Astrocyte of the cerebellum (primary cell): ENCODE data around the gene MLLT1.
"Not testable (repeated sequence)": the region's sequence is repeated elsewhere in the genome, so short reads cannot be mapped to it uniquely, and the experiment has no call there.

Experiments used
- DNase-seq: peaks from one replicate; pipeline ENCODE4 v3.0.0-alpha.2; 2011; ENCODE audit warnings: low read depth
- H3K4me3 ChIP-seq: 2 replicates; pipeline ENCODE4 v1.5.1; 2011; ENCODE audit warnings: mild to moderate bottlenecking, low read depth, low read length, moderate library complexity
- in situ Hi-C: cut with HindIII; loops from 2 replicates; pipeline ENCODE4 v1.10.0; 2017; ENCODE audit warnings: low sequenced_read_pairs
- TF ChIP-seq, protein P1 (sequence below): IDR thresholded peaks from 2 replicates; pipeline ENCODE4 v1.5.1; 2012; ENCODE audit warnings: low read length, low read depth, moderate library complexity, mild to moderate bottlenecking; ENCODE audit errors: missing control alignments

MLLT1 gene

DNA sequence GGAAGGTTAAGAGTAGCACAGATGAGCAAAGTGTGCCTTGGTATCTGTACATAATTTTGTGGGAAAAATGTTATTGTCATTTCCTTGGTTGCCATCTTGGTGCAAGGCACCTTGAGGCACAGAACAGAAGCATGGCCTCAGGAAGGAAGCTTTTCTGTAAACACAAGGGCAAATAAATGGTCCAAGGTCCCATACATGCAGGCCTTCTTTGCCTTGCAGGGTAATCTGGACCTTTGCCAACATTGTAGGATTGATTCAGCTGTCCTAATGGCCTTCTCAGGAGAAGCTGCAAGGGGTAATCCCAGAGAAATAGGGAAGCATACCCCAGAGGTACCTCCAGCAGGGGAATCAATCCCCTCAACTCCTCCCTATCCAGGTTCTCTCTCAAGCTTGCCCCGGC, 9.0 kb upstream of the MLLT1 start:
- TF ChIP-seq, protein P1, sequence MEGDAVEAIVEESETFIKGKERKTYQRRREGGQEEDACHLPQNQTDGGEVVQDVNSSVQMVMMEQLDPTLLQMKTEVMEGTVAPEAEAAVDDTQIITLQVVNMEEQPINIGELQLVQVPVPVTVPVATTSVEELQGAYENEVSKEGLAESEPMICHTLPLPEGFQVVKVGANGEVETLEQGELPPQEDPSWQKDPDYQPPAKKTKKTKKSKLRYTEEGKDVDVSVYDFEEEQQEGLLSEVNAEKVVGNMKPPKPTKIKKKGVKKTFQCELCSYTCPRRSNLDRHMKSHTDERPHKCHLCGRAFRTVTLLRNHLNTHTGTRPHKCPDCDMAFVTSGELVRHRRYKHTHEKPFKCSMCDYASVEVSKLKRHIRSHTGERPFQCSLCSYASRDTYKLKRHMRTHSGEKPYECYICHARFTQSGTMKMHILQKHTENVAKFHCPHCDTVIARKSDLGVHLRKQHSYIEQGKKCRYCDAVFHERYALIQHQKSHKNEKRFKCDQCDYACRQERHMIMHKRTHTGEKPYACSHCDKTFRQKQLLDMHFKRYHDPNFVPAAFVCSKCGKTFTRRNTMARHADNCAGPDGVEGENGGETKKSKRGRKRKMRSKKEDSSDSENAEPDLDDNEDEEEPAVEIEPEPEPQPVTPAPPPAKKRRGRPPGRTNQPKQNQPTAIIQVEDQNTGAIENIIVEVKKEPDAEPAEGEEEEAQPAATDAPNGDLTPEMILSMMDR: no peak
- in situ Hi-C loops: loop anchor here (5.0 kb wide), 1 partner anchor 44 kb away; the partner anchor contains the start of gene ACER1
- DNase-seq: no peak
- no peak overlapping the region for H3K4me3 ChIP-seq

DNA sequence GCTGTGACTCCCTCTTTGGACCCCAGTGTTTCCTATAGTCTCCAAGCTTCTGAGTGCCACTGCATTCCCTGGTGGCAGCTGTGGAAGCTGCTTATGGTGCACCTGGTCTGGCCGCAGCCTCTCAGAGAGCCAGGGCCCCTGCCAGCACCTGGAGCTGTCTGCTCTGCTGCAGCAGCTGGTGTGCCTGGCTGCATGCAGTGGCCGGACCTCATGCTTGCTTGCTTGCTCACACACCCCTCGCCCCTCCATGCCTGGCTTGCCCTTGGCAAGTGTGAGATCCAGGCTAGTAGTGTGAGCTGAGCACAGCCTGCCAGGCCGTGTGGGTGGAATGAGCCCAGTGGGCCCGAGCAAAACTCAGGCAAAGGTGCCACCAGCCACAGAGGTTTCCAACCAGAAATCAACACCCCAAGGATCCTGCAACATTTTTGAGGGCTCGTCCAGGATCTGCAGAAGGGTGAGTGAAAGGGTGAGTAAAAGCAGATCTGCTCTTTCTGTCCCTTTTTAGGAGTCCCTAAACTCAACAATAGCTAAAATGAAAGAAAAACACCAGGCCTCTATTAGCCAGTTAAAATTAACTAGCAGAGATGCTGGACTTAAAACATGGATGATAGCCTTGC, 7.6 kb upstream of the MLLT1 start:
- TF ChIP-seq, protein P1: no peak
- H3K4me3 ChIP-seq: no peak overlapping the region
- DNase-seq: no peak
- in situ Hi-C loops: loop anchor here (5.0 kb wide), 1 partner anchor 45 kb away; the partner anchor contains the start of gene ACER1

DNA sequence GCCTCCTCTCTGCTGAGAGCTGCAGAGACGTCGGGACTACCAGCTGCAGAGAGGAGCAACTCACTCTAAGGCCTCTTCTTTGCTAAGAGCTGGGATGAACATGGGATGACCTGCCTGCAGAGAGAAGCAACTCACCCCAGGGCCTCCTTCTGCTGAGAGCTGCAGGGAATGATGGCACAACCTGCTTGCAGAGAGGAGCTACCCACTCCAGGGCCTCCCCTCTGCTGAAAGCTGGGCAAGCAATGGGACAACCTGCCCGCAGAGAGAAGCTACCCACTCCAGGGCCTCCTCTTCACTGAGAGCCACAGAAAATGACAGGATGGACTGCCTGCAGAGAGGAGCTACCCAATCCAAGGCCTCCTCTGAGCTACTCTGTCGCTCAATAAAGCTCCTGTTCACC, 6.9 kb upstream of the MLLT1 start:
- H3K4me3 ChIP-seq: no peak overlapping the region
- TF ChIP-seq, protein P1: no peak
- DNase-seq: no peak
- in situ Hi-C loops: loop anchor here (5.0 kb wide), 1 partner anchor 46 kb away; the partner anchor contains the start of gene ACER1

DNA sequence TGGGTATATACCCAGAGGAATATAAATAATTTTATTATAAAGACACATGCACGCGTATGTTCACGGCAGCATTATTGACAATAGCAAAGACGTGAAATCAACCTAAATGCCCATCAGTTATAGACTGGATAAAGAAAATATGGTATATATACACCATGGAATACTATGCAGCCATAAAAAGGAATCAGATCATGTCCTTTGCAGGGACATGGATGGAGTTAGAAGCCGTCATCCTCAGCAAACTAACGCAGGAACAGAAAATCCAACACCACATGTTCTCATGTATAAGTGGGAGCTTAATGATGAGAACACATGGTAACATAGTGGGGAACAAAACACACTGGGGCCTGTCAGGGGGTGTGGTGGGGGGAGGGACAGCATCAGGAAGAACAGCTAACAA, 2.6 kb upstream of the MLLT1 start:
- in situ Hi-C loops, H3K4me3 ChIP-seq, DNase-seq: not testable (repeated sequence)

DNA sequence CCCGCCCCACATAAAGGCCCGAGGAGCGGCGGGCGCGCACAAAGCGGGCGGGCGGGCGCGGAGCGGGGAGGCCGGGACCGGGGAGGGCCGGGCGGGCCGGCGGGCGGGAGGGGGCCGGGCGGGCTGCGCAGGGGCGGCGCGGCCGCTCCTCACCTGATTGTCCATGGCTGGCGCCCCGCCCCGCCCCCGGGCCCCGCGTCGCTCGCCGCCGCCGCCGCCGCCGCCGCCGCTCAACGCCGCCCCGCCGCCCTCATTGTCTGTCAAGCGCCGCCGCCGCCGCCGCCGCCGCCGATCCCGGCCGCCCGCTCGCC, 200 bp downstream of the MLLT1 start:
- H3K4me3 ChIP-seq: peak overlapping the region; percentile 93
- no peak for DNase-seq
- TF ChIP-seq, protein P1: no peak
- in situ Hi-C loops: loop anchor here (5.0 kb wide), 1 partner anchor 42 kb away; no protein-coding TSS in a partner anchor

DNA sequence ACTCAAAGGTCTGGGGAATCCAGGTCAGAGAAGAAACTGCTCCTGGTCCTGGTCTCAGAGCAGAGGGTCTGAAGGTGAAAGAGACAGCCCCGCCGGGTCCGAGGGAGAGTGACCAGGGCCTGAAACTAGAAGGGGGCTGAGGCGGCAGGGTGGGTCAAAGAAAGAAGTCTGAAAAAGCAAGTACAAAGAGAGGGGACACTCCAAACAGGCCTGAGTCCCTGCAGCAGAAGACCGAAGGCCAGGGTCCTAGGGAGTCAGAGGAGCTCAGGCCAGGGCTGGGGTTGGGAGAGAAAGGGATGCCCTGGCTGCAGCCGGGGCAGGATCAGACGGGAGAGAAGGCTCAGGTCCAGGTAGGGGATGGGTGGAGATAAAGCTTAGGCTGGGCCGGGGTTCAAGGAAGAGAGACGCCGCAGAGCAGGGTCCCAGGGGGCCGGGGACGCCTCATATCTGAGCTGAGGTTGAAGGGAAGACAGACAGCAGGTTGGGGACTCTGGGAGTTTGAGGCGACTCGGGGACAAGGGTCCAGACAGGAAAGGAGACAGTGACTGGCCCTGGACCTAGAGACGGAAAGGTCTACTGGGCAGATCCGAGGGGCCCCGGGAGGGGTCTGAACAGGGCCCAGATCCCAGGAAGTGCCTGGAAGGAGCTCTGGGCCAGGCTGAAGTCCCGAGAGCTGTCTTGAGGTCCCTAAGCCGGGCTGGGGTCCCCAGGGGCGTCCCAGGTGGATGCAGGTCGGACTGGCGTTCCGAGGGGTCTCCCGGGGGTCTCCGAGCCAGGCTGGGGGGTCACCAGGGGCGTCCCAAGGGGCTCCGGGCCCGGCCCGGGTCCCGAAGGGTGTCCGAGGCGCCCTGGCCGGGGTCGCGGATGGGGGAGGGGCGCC, 795 bp downstream of the MLLT1 start:
- no peak for DNase-seq
- TF ChIP-seq, protein P1: no peak
- in situ Hi-C loops: loop anchor here (5.0 kb wide), 1 partner anchor 42 kb away; no protein-coding TSS in a partner anchor
- peak overlapping the region; percentile 93 for H3K4me3 ChIP-seq

DNA sequence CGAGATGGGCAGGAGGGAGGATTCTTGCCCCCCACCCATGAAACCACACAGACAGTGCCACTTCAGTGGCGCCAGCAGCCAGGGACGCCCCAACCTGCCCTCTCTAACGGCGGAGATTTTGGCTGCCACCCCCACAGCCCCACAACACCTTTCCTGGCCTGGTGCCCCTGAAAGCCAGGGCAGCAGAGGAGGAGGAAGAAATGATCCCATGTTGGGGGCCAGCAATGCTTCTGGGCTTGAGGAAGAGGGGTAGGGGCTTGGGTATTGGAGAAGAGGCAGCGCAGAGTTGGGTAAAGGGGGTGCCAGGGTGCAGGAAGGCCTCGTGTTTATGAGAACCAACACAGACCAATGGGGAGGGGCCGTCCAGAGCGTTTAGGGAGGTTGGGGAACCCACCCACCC, 1.7 kb downstream of the MLLT1 start:
- DNase-seq: no peak
- H3K4me3 ChIP-seq: peak overlapping the region; percentile 93
- in situ Hi-C loops: loop anchor here (5.0 kb wide), 1 partner anchor 41 kb away; no protein-coding TSS in a partner anchor
- TF ChIP-seq, protein P1: no peak
